ENCODE measurements around the gene SLC4A2.

The SLC4A2 gene

GRCh38 chr7:151016942-151017341 lies 42.4 kb upstream of the SLC4A2 start:
- Histone ChIP-seq H3K36me3 (replicated peaks; ENCODE audit: insufficient read depth, low read length) (no peaks in the 10 kb centered on the region), H3K4me1 (ENCODE audit: low read length) (peaks cover 11% of the 10 kb centered on the region; the same call in 1 of the 2 replicates), H3K27ac (ENCODE audit: low read length) (no peak overlapping the region), H3K9me3 (replicated peaks; ENCODE audit: insufficient read depth, low read length) (no peaks in the 10 kb centered on the region), H3K9ac (ENCODE audit: low read length) (no peak overlapping the region), H3K27me3 (replicated peaks; ENCODE audit: insufficient read depth, low read length) (peaks cover 66% of the 10 kb centered on the region), H3K9me2 (replicated peaks; ENCODE audit: insufficient read depth, low read length) (no peaks in the 10 kb centered on the region), H3F3A (ENCODE audit: insufficient read depth, low read length) (0 out of 2 replicates have a peak, but pooled peaks cover 4% of the 10 kb centered on the region), H3K4me3 (ENCODE audit: low read length) (no peak overlapping the region), H3K4me2 (ENCODE audit: low read depth, low read length) (no peak overlapping the region), H4K20me1 (ENCODE audit: insufficient read depth, low read length) (no peaks in the 10 kb centered on the region), H3K79me2 (ENCODE audit: low read length) (no peaks in the 10 kb centered on the region), H2AFZ (ENCODE audit: low read length) (no peak overlapping the region)
- TF ChIP-seq CTCF (IDR thresholded peaks at IDR 0.05; ENCODE audit: low read length) (no peak), EZH2phosphoT487 (IDR thresholded peaks at IDR 0.05; ENCODE audit: low read length) (no peak), EZH2 (optimal IDR thresholded peaks at IDR 0.05; ENCODE audit: low read depth, low read length) (no peak)
- DNase-seq, result no peak

GRCh38 chr7:151017370-151017952 lies 41.9 kb upstream of the SLC4A2 start:
- H4K20me1 ChIP-seq (ENCODE audit: insufficient read depth, low read length), result no peaks in the 10 kb centered on the region
- H3K36me3 ChIP-seq (replicated peaks; ENCODE audit: insufficient read depth, low read length), result no peaks in the 10 kb centered on the region
- no peak for TF ChIP-seq EZH2 (optimal IDR thresholded peaks at IDR 0.05; ENCODE audit: low read depth, low read length)
- TF ChIP-seq CTCF (IDR thresholded peaks at IDR 0.05; ENCODE audit: low read length), result no peak
- no peak for TF ChIP-seq EZH2phosphoT487 (IDR thresholded peaks at IDR 0.05; ENCODE audit: low read length)
- DNase-seq, result no peak
- peaks cover 11% of the 10 kb centered on the region; the same call in 1 of the 2 replicates for H3K4me1 ChIP-seq (ENCODE audit: low read length)
- 0 out of 2 replicates have a peak, but pooled peaks cover 4% of the 10 kb centered on the region for H3F3A ChIP-seq (ENCODE audit: insufficient read depth, low read length)
- no peaks in the 10 kb centered on the region for H3K9me3 ChIP-seq (replicated peaks; ENCODE audit: insufficient read depth, low read length)
- no peaks in the 10 kb centered on the region for H3K9me2 ChIP-seq (replicated peaks; ENCODE audit: insufficient read depth, low read length)
- H3K4me3 ChIP-seq (ENCODE audit: low read length), result peak overlapping the region; percentile 29; the same call in 1 of the 2 replicates
- no peak overlapping the region for H3K9ac ChIP-seq (ENCODE audit: low read length)
- H3K4me2 ChIP-seq (ENCODE audit: low read depth, low read length), result peak overlapping the region; percentile 76
- peak overlapping the region; percentile 66 for H2AFZ ChIP-seq (ENCODE audit: low read length)
- H3K27me3 ChIP-seq (replicated peaks; ENCODE audit: insufficient read depth, low read length), result peaks cover 61% of the 10 kb centered on the region
- no peak overlapping the region for H3K27ac ChIP-seq (ENCODE audit: low read length)
- H3K79me2 ChIP-seq (ENCODE audit: low read length), result no peaks in the 10 kb centered on the region

- peak; percentile 100 for TF ChIP-seq CTCF (IDR thresholded peaks at IDR 0.05; ENCODE audit: low read length)
- no peak for TF ChIP-seq EZH2phosphoT487 (IDR thresholded peaks at IDR 0.05; ENCODE audit: low read length)
- H3K9me2 ChIP-seq (replicated peaks; ENCODE audit: insufficient read depth, low read length), result no peaks in the 10 kb centered on the region
- H3K27ac ChIP-seq (ENCODE audit: low read length), result no peak overlapping the region
- no peaks in the 10 kb centered on the region for H4K20me1 ChIP-seq (ENCODE audit: insufficient read depth, low read length)
- H3F3A ChIP-seq (ENCODE audit: insufficient read depth, low read length), result 0 out of 2 replicates have a peak, but pooled peaks cover 3% of the 10 kb centered on the region
- peak overlapping the region; percentile 29 for H3K4me3 ChIP-seq (ENCODE audit: low read length)
- H3K9ac ChIP-seq (ENCODE audit: low read length), result no peak overlapping the region
- peaks cover 10% of the 10 kb centered on the region; the same call in 1 of the 2 replicates for H3K4me1 ChIP-seq (ENCODE audit: low read length)
- peak overlapping the region; percentile 76 for H3K4me2 ChIP-seq (ENCODE audit: low read depth, low read length)
- H3K9me3 ChIP-seq (replicated peaks; ENCODE audit: insufficient read depth, low read length), result no peaks in the 10 kb centered on the region
- H2AFZ ChIP-seq (ENCODE audit: low read length), result peak overlapping the region; percentile 66
- H3K79me2 ChIP-seq (ENCODE audit: low read length), result no peaks in the 10 kb centered on the region
- no peaks in the 10 kb centered on the region for H3K36me3 ChIP-seq (replicated peaks; ENCODE audit: insufficient read depth, low read length)
- peaks cover 55% of the 10 kb centered on the region for H3K27me3 ChIP-seq (replicated peaks; ENCODE audit: insufficient read depth, low read length)
- peak; percentile 68 for DNase-seq
Observed at GRCh38 chr7:151017953-151018420, 41.4 kb upstream of the SLC4A2 start.

All from MM.1S (cell line).